Measurements from ENCODE around the gene SMS.

DNA sequence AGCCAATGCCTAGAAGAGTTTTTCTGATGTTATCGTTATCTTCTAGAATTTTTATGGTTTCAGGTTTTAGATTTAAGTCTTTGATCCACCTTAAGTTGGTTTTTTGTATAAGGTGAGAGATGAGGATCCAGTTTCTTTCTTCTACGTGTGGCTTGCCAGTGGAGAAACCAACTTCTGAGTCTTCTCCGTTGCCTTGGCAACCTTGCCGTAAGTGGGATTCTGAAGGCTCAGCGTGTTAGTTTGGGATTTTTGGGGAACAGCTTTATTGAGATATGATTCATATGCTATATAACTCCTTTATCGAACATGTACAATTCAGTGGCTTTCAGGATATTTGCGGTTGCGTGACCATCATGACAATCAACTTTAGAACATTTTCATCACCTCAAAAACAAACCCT is 17.7 kb downstream of the SMS start:
- TF ChIP-seq, protein P1, sequence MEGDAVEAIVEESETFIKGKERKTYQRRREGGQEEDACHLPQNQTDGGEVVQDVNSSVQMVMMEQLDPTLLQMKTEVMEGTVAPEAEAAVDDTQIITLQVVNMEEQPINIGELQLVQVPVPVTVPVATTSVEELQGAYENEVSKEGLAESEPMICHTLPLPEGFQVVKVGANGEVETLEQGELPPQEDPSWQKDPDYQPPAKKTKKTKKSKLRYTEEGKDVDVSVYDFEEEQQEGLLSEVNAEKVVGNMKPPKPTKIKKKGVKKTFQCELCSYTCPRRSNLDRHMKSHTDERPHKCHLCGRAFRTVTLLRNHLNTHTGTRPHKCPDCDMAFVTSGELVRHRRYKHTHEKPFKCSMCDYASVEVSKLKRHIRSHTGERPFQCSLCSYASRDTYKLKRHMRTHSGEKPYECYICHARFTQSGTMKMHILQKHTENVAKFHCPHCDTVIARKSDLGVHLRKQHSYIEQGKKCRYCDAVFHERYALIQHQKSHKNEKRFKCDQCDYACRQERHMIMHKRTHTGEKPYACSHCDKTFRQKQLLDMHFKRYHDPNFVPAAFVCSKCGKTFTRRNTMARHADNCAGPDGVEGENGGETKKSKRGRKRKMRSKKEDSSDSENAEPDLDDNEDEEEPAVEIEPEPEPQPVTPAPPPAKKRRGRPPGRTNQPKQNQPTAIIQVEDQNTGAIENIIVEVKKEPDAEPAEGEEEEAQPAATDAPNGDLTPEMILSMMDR (IDR thresholded peaks at IDR 0.05; ENCODE audit: insufficient read depth, low read depth, low read length) = no peak
- no peak for TF ChIP-seq EZH2 (IDR thresholded peaks at IDR 0.05; ENCODE audit: insufficient read depth, low read length)

Data from astrocyte (in vitro differentiated cells and primary cell).